Fibroblast of the aortic adventitia (primary cell): ENCODE data around the gene SMC6. TPM values are rescaled to one million over a fixed set of nuclear protein-coding genes. Genes with fewer than 3 reads are reported as not detected.

Experiments
- DNase-seq: peaks from one replicate; pipeline ENCODE4 v3.0.0-alpha.2; 2010; ENCODE audit warnings: low read depth
- H3K4me3 ChIP-seq: 2 replicates; pipeline ENCODE4 v1.5.1; 2011; ENCODE audit warnings: low read depth, mild to moderate bottlenecking, control low read depth, low read length, moderate library complexity
- total RNA-seq: library from RNA; depleted of rRNA; stranded (reverse); fragments of >200 nt; gene quantifications from 2 replicates; pipeline ENCODE4 v1.2.3, GENCODE V29; 2012; ENCODE audit warnings: low replicate concordance
- TF ChIP-seq, protein P1 (sequence below): IDR thresholded peaks from 2 replicates; pipeline ENCODE4 v1.5.1; 2011; ENCODE audit warnings: mild to moderate bottlenecking, low read length, control low read depth, inconsistent platforms; ENCODE audit not compliant: insufficient read depth

Gene SMC6, protein sequence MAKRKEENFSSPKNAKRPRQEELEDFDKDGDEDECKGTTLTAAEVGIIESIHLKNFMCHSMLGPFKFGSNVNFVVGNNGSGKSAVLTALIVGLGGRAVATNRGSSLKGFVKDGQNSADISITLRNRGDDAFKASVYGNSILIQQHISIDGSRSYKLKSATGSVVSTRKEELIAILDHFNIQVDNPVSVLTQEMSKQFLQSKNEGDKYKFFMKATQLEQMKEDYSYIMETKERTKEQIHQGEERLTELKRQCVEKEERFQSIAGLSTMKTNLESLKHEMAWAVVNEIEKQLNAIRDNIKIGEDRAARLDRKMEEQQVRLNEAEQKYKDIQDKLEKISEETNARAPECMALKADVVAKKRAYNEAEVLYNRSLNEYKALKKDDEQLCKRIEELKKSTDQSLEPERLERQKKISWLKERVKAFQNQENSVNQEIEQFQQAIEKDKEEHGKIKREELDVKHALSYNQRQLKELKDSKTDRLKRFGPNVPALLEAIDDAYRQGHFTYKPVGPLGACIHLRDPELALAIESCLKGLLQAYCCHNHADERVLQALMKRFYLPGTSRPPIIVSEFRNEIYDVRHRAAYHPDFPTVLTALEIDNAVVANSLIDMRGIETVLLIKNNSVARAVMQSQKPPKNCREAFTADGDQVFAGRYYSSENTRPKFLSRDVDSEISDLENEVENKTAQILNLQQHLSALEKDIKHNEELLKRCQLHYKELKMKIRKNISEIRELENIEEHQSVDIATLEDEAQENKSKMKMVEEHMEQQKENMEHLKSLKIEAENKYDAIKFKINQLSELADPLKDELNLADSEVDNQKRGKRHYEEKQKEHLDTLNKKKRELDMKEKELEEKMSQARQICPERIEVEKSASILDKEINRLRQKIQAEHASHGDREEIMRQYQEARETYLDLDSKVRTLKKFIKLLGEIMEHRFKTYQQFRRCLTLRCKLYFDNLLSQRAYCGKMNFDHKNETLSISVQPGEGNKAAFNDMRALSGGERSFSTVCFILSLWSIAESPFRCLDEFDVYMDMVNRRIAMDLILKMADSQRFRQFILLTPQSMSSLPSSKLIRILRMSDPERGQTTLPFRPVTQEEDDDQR
- 31.0 and 44.1 TPM in 2 replicates for total RNA-seq

DNA sequence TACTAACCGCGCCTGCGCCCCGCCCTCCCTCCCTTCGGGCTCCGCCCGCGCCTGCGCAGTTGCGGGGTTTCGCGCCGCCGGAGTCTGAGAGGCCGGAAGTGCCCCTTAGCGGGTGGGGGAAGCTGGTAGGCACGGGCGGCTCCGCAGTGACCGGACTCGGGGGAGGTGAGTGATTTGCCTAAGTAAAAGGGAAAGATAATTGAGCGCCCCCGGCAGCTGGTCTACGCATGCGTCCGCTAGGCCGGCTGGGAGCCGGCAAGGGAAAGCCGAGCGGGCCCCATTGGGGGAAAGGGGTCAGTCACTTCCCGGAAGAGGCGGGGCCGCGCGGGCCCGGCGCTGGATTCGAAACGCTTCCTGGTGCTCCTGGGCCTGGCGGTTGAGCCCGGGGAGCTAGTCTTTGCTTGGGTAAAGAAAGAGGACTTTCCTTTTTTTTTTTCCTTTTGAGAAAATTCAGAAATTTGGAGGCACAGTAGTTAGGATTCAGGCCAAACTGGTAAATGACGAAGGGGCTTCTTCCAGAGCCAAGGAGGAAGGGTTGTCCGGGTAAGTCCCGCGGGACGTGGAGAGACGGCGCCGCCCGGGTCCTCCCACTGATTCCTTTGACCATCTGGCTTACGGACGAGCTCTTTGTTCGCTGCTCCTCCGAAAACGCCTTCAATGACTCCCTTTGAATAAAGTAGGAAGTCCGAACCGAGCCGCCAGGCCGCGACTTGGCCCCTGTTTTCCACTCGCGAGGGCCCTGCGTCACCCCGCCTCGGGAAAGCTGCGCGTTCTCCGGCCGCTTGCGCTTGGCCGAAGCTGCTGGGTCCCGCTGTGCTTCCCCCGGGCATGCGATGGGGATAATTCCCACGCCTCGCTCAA is at the start of gene SMC6, which contains the start of gene GEN1:
Gene SMC6, minus strand, starts transcription at position 8 of the 861 bp plus-strand sequence. CDS start 7,864 bp downstream, outside the sequence.
Gene GEN1, plus strand, starts transcription at position 336 of the 861 bp plus-strand sequence. CDS start 5,806 bp downstream, outside the sequence.
- peak within 1 kb of the TSS; percentile 85 for H3K4me3 ChIP-seq
- TF ChIP-seq, protein P1, sequence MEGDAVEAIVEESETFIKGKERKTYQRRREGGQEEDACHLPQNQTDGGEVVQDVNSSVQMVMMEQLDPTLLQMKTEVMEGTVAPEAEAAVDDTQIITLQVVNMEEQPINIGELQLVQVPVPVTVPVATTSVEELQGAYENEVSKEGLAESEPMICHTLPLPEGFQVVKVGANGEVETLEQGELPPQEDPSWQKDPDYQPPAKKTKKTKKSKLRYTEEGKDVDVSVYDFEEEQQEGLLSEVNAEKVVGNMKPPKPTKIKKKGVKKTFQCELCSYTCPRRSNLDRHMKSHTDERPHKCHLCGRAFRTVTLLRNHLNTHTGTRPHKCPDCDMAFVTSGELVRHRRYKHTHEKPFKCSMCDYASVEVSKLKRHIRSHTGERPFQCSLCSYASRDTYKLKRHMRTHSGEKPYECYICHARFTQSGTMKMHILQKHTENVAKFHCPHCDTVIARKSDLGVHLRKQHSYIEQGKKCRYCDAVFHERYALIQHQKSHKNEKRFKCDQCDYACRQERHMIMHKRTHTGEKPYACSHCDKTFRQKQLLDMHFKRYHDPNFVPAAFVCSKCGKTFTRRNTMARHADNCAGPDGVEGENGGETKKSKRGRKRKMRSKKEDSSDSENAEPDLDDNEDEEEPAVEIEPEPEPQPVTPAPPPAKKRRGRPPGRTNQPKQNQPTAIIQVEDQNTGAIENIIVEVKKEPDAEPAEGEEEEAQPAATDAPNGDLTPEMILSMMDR, result no peak
- DNase-seq, result peak; percentile 87

DNA sequence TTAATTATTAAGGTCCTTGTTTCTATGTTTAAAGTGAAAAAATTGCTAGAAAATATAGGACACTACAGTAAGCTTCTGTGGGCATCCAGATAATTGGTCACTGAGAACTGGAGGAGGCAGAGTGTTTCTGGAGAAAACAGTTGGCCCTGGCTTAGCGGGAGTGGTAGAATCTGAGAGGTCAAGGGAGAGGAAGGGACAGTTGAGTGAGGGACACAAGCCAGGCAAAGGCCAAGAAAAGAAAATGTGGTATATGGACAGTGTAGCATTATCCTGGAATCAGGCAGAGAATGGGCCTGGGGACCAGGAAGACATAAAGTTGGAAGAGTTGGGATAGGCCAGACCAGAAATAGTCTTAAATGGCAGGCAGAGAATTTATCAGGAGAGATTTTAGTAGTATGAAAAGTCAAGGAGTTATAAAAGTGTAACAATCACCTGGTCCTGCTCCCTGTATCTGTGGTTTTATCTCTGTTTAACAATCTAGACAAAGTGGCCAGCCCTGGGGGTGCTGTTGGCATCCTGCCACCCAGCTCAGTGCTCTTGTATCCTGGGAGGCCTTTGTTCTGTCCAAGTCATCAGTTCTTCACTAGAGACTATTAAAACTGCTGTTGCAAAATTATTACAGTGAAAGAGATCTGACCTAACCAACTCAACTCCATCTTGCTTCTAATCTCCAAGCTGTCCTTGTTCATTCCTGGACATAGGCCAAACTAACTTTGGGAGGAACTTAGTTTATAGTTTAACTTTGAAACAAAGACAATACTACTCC is 47.3 kb upstream of the SMC6 start:
- TF ChIP-seq, protein P1, result no peak
- peak; percentile 25 for DNase-seq

DNA sequence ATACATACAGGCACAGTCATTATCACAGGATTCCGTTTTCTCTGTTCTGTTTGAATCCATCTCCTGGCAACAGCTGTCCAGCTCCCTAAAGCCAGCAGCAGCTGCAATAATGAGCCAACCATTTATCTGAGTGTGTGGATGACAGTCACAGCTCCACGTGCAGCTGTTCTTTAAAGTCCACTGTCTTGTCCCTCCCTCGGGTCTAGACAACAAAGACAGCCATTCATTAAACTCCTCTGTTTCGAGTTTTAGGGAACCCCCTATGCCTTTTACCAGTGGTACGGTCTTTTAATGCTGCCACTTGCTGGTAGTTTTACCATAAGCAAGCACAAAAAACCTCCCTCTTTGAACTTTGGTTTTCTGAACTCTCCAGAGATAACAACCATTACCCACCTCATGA is 46.6 kb upstream of the SMC6 start:
- H3K4me3 ChIP-seq, result no peak overlapping the region
- no peak for DNase-seq
- TF ChIP-seq, protein P1, result no peak

More for the DNA sequence above, 47.3 kb upstream of the SMC6 start:
- H3K4me3 ChIP-seq, result no peak overlapping the region

DNA sequence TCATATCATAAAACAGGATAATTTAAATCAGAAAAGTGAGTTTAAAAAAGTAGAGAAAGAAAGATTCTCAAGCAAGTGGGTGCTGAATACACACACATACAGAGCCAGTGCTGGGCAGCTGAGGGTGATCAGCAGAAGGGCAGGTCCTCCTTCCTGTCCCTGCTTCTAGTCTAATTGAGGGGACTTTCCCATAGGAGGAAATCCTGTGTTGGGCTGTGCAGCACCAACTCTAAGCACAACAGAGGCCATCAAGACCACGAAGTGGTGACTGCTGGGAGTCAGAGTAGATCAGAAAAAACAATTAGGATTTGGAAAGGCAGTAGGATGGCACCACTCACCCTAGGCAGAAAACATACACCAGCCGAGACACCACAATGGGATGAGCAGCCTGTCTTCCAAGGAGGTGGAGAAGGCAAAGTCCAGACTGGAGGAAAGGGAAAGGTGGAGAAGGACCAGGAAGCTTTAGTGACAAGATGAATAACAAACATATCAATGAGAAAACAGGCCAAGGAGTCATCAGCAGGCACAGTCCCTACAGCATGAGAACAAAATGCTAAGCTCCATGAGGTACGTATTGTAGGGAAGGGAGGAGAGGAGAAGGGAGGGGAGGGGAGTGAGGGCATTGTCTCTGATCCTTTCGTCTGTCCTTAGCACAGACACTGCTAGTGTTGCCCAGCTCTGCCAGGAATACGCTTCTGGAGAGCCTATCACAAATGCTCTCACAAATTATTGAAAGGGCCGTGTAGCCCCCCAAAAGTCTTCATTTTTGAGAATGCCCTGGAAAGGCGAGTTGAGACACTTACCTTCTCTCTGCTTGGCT is 45.9 kb upstream of the SMC6 start:
- no peak overlapping the region for H3K4me3 ChIP-seq
- TF ChIP-seq, protein P1, result no peak
- no peak for DNase-seq

DNA sequence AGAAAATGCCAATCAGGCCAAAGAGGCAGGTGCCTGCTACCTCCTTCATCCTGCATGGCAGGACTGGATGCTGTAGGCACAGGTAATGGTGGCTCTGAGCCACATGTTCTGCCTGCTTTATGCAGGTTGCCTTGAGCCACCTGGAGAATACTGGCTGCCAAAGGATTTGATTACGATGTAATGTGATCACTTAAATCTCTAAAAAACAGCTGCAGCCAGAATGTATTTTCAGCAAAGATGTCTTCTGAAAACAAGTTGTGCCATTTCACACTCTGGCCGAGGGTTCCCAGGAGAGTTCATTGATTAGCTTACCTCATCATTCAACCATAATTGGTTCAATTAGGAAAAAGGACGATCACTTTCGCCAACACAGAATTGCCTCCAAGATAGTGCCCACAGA is 44.7 kb upstream of the SMC6 start:
- no peak overlapping the region for H3K4me3 ChIP-seq
- TF ChIP-seq, protein P1, result no peak
- no peak for DNase-seq
